ENCODE data around the gene TGIF2. TPM values are rescaled to one million over a fixed set of nuclear protein-coding genes. Genes with fewer than 3 reads are reported as not detected.

The TGIF2 gene
- total RNA-seq, 1 experiment from 2014 or later, result 81.7 TPM

DNA sequence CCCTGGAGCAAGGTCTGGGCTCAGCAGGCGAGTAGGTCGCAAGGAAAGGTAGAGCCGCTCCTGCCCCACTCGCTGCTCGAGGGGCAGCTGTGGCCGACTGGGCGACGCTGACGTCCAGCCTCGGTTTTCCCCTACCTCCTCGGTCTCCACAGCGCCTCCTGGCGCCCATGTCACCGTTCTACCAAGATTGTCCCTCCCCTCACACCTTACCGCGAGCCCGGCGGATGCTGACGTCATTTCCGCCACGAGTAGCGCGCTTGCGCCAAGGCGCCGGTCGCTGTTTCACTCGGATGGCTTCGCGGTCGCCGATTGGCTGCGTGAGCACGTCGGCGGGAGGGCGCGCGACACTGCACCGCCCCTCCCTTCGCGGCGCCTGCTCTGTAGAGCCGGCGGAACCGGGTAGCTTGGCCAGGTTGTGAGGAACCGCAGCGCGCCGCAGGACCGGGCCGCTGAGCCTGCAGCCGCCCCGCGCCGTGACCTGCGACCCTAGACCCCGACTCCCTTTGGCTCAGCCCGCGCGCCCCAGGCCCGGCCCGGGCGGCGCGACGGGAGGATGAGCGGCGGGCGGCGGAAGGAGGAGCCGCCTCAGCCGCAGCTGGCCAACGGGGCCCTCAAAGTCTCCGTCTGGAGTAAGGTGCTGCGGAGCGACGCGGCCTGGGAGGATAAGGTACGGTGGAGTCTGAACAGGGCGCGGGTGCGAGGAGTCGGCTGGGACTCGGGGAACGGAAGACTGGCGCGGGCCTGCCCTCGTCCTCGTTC lies 32.2 kb downstream of the TGIF2 start, which contains the start of gene RAB5IF:
TSS of gene RAB5IF (plus strand) at position 381 of the 759 bp plus-strand sequence. CDS start at position 554, 173 bp downstream.
- Histone ChIP-seq H4K91ac (ENCODE audit: insufficient read length, low read depth, low read length) (no peak within 1 kb of the TSS), H3K9ac (ENCODE audit: extremely low read depth, insufficient read length, low read length) (peak within 1 kb of the TSS; percentile 63), H4K20me1 (ENCODE audit: control insufficient read depth, insufficient read depth, insufficient read length) (no peaks in the 10 kb centered on the region), H3K9me3 (ENCODE audit: control insufficient read depth, low read depth, low read length) (no peaks in the 10 kb centered on the region), H2BK20ac (ENCODE audit: low read depth, low read length, poor library complexity, severe bottlenecking) (no peak within 1 kb of the TSS), H4K8ac (replicated peaks; ENCODE audit: insufficient read length, low read depth, low read length) (no peak within 1 kb of the TSS), H3K27ac (ENCODE audit: insufficient read length, low read depth, low read length) (no peak within 1 kb of the TSS), H3K27me3 (ENCODE audit: insufficient read depth, low read length) (no peaks in the 10 kb centered on the region), H3K23me2 (ENCODE audit: insufficient read length, low read depth, low read length, poor library complexity, severe bottlenecking) (peaks cover 6% of the 10 kb centered on the region), H3K4ac (ENCODE audit: low read depth, low read length) (no peak within 1 kb of the TSS), H3K56ac (ENCODE audit: insufficient read length, low read depth, low read length) (no peak within 1 kb of the TSS), H3K79me1 (ENCODE audit: insufficient read depth, low read depth, low read length, poor library complexity, severe bottlenecking) (peaks cover 4% of the 10 kb centered on the region), H4K5ac (ENCODE audit: insufficient read length, low read depth, low read length) (no peak within 1 kb of the TSS), H2BK120ac (ENCODE audit: low read depth, low read length, poor library complexity, severe bottlenecking) (no peak within 1 kb of the TSS), H3K4me1 (ENCODE audit: insufficient read depth, low read length) (no peaks in the 10 kb centered on the region), H2BK15ac (ENCODE audit: low read depth, low read length) (no peak within 1 kb of the TSS), H2BK12ac (ENCODE audit: insufficient read length, low read depth, low read length) (no peak within 1 kb of the TSS), H2BK5ac (ENCODE audit: insufficient read length, low read length) (no peak within 1 kb of the TSS), H3K23ac (ENCODE audit: insufficient read length, low read depth, low read length) (no peak within 1 kb of the TSS), H3K79me2 (ENCODE audit: insufficient read depth, low read length) (peaks cover 19% of the 10 kb centered on the region), H3K14ac (ENCODE audit: insufficient read depth, low read length) (peak within 1 kb of the TSS; percentile 64), H2AFZ (ENCODE audit: low read length) (no peak within 1 kb of the TSS), H3K18ac (ENCODE audit: insufficient read length, low read depth, low read length) (peak within 1 kb of the TSS; percentile 36), H3K4me2 (ENCODE audit: insufficient read depth, insufficient read length, low read length) (peak within 1 kb of the TSS; percentile 91), H3T11ph (ENCODE audit: low read length) (no peak within 1 kb of the TSS), H2AK5ac (ENCODE audit: insufficient read length, low read length) (no peak within 1 kb of the TSS)
- Mint-ChIP-seq H3K4me1 (peaks cover 17 to 20% of the 10 kb centered on the region in 2 experiments), H3K36me3 (ENCODE audit: insufficient read depth in 1 of 3, low read depth in 3 of 3) (peaks cover 18 to 37% (median 31%) of the 10 kb centered on the region in 3 experiments; a peak in 6 of 7 replicates), H3K4me3 (peak within 1 kb of the TSS; percentile 99), H3K27me3 (ENCODE audit: low read depth) (peaks cover 4% of the 10 kb centered on the region), H3K9me3 (no peaks in the 10 kb centered on the region), H3K27ac (peak within 1 kb of the TSS; percentile 95 to 98 (median 98))
- WGBS (ENCODE audit: extremely low coverage, insufficient read length, low lambda C conversion rate), result no CpG with 5 or more reads among the region's 90 CpGs
- DNase-seq, result peak; percentile 99
- TF ChIP-seq, protein P1, sequence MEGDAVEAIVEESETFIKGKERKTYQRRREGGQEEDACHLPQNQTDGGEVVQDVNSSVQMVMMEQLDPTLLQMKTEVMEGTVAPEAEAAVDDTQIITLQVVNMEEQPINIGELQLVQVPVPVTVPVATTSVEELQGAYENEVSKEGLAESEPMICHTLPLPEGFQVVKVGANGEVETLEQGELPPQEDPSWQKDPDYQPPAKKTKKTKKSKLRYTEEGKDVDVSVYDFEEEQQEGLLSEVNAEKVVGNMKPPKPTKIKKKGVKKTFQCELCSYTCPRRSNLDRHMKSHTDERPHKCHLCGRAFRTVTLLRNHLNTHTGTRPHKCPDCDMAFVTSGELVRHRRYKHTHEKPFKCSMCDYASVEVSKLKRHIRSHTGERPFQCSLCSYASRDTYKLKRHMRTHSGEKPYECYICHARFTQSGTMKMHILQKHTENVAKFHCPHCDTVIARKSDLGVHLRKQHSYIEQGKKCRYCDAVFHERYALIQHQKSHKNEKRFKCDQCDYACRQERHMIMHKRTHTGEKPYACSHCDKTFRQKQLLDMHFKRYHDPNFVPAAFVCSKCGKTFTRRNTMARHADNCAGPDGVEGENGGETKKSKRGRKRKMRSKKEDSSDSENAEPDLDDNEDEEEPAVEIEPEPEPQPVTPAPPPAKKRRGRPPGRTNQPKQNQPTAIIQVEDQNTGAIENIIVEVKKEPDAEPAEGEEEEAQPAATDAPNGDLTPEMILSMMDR (conservative IDR thresholded peaks at IDR 0.05), result peak; percentile 97
